SU-DHL-6 (cell line): ENCODE data around the gene ARPC1B.

Source experiments
- EZH2phosphoT487 ChIP-seq: fragments of 200-600 bp; sonication (generic), shearing (Covaris generic); conservative IDR thresholded peaks from 2 replicates; pipeline ENCODE4 v1.6.1; 2018; ENCODE audit warnings: mild to moderate bottlenecking, antibody characterized with exemption, low read length, moderate library complexity, mixed read lengths
- TF ChIP-seq, protein P1 (sequence below): fragments of 200-600 bp; sonication (generic); IDR thresholded peaks from one replicate; pipeline ENCODE4 v1.5.1; 2017; ENCODE audit warnings: antibody characterized with exemption, mild to moderate bottlenecking, low read length, moderate library complexity; ENCODE audit not compliant: insufficient read depth, poor library complexity, severe bottlenecking

DNA sequence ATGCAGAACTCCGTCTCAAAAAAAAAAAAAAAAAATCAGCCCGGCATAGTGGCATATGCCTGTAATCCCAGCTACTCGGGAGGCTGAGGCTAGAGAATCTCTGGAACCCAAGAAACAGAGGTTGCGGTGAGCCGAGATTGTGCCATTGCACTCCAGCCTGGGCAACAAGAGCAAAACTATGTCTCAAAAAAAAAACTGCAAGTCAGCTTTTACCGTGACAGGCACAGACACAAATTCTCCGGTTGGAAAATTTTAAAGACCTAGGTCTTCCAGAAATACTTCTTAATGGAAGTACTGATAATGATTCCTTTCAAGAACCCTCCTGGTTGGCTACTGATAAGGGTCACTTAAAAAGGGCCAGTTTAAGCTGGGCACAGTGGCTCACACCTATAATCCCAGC, 19.4 kb upstream of the ARPC1B start:
- TF ChIP-seq, protein P1, sequence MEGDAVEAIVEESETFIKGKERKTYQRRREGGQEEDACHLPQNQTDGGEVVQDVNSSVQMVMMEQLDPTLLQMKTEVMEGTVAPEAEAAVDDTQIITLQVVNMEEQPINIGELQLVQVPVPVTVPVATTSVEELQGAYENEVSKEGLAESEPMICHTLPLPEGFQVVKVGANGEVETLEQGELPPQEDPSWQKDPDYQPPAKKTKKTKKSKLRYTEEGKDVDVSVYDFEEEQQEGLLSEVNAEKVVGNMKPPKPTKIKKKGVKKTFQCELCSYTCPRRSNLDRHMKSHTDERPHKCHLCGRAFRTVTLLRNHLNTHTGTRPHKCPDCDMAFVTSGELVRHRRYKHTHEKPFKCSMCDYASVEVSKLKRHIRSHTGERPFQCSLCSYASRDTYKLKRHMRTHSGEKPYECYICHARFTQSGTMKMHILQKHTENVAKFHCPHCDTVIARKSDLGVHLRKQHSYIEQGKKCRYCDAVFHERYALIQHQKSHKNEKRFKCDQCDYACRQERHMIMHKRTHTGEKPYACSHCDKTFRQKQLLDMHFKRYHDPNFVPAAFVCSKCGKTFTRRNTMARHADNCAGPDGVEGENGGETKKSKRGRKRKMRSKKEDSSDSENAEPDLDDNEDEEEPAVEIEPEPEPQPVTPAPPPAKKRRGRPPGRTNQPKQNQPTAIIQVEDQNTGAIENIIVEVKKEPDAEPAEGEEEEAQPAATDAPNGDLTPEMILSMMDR = no peak
- no peak for TF ChIP-seq EZH2phosphoT487
